ENCODE data around the gene SPATA17.
A peak's percentile ranks its signal among the peaks of the same experiment; 100 is the strongest.

GRCh38 chr1:217747156-217747769, 116.1 kb downstream of the SPATA17 start:
- TF ChIP-seq CTCF (IDR thresholded peaks at IDR 0.05) (peak; percentile 92), RAD21 (IDR thresholded peaks at IDR 0.05; ENCODE audit: low read length) (peak; percentile 76), NRF1 (IDR thresholded peaks at IDR 0.05; ENCODE audit: low read depth, low read length) (no peak), SIN3A (IDR thresholded peaks at IDR 0.05; ENCODE audit: borderline replicate concordance, low read depth, low read length) (no peak), RCOR1 (IDR thresholded peaks at IDR 0.05; ENCODE audit: low read length) (no peak)
